Subcutaneous adipose tissue (tissue), 4 donors: ENCODE data around the gene CDCA4. TPM values are rescaled to one million over a fixed set of nuclear protein-coding genes. Genes with fewer than 3 reads are reported as not detected.

Experiments
- CTCF ChIP-seq: fragments of 450-650 bp; IDR thresholded peaks from one replicate; pipeline ENCODE4 v1.5.1; 2016; ENCODE audit warnings: low read depth, mild to moderate bottlenecking, control low read depth, antibody characterized with exemption, moderate library complexity
- total RNA-seq, 4 donors: library from RNA; depleted of rRNA; stranded (reverse); fragments of >200 nt; gene quantifications; one replicate each; pipeline ENCODE4 v1.1.0, GENCODE V29; 2016

CDCA4 gene
- total RNA-seq, 4 donors from 2014 or later: 4.0 to 6.6 (median 6.3) TPM

- no peak for TF ChIP-seq CTCF
Observed at GRCh38 chr14:104996032-104996431, 24.9 kb downstream of the CDCA4 start.

- no peak for TF ChIP-seq CTCF
Observed at GRCh38 chr14:104994978-104995377, 25.9 kb downstream of the CDCA4 start.

GRCh38 chr14:104993808-104994591 is 26.9 kb downstream of the CDCA4 start:
- TF ChIP-seq CTCF: no peak

GRCh38 chr14:104993306-104993705 is 27.6 kb downstream of the CDCA4 start:
- TF ChIP-seq CTCF: no peak

GRCh38 chr14:104992501-104992900 is 28.4 kb downstream of the CDCA4 start:
- TF ChIP-seq CTCF: no peak

- TF ChIP-seq CTCF: no peak
Observed at GRCh38 chr14:104991896-104992230, 29.0 kb downstream of the CDCA4 start.

GRCh38 chr14:104989951-104990303 is 31.0 kb downstream of the CDCA4 start:
- no peak for TF ChIP-seq CTCF
